Gastroesophageal sphincter (tissue), 3 donors: Measurements from ENCODE around the gene SNRPE.

Experiments used
- CTCF ChIP-seq, 4 experiments: fragments of 200-600 bp in 2 of 4; fragments of 450-650 bp in 2 of 4; sonication (generic) in 1 of 4; IDR thresholded peaks; one replicate each; pipeline ENCODE4 v1.5.1; 2017 to 2019; ENCODE audit warnings: antibody characterized with exemption in 4 of 4, mild to moderate bottlenecking in 2 of 4, moderate library complexity in 2 of 4
- EP300 ChIP-seq: sonication (generic); formaldehyde crosslinking; IDR thresholded peaks from one replicate; pipeline ENCODE4 v1.6.1; 2017; ENCODE audit warnings: antibody characterized with exemption, mild to moderate bottlenecking
- POLR2A ChIP-seq, 2 donors: fragments of 450-650 bp; IDR thresholded peaks; one replicate each; pipeline ENCODE4 v1.6.1; 2017; ENCODE audit warnings: antibody characterized with exemption in 2 of 2, mild to moderate bottlenecking in 2 of 2, moderate library complexity in 1 of 2
- POLR2AphosphoS5 ChIP-seq: sonication (generic); formaldehyde crosslinking; IDR thresholded peaks from one replicate; pipeline ENCODE4 v1.6.1; 2017; ENCODE audit warnings: antibody characterized with exemption

- TF ChIP-seq CTCF (IDR thresholded peaks at IDR 0.05) (no peak), POLR2AphosphoS5 (no peak), POLR2A (IDR thresholded peaks at IDR 0.05) (no peak), EP300 (no peak)
Observed at GRCh38 chr1:203842559-203842876, 18.9 kb upstream of the SNRPE start.
